ENCODE data around the gene LETMD1.

Gene LETMD1

DNA sequence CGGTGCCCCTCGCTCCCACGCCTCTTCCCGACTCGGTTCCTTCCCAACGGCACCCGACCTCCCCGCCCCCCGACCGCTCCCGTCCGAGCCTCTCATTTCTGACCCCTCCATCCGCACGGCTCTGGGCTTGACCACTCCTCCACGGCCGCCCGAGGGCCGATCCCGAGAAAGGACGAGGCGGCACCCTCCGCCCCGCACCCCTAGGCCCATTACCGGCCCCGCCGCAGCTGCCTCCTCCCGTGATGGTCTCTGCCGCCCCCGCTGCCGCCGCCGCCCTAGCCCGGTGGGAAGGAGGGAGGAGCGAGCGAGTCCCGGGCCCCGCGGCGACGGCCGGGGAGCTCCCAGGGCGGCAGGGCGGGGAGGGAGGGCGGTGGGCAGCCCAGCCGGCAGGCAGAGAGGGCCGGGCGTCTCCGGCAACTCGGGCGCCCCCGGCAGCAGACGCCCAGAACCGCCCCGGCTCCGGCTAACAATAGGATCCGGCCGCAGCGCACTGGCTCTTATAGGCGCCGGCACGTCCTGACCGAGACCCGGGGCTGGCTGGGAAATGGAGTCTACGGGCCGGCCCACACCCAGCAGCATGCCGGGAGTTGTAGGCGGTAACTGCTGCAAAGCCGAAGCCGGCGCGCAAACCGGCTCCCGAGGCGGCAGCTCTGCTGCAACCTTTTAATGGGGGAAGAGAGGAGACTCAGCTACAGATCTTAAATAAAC is 35.2 kb downstream of the LETMD1 start, which contains the start of gene CSRNP2 (continued):
- TF ChIP-seq ZIC2 (tag by site-specific recombination; IDR thresholded peaks at IDR 0.05) (peak; percentile 35; the same call in 1 of the 2 replicates), MZF1 (tag by site-specific recombination; IDR thresholded peaks at IDR 0.05; ENCODE audit: borderline replicate concordance) (0 out of 2 replicates have a peak, but pooled peaks have one; percentile 4), ZNF529 (tag by site-specific recombination; IDR thresholded peaks at IDR 0.05; ENCODE audit: insufficient replicate concordance) (no peak), ZNF544 (tag by site-specific recombination; IDR thresholded peaks at IDR 0.05) (no peak), ZNF658 (tag by site-specific recombination; IDR thresholded peaks at IDR 0.05) (no peak), ZSCAN30 (tag by site-specific recombination; IDR thresholded peaks at IDR 0.05) (peak; percentile 88), ZNF555 (tag by site-specific recombination; conservative IDR thresholded peaks at IDR 0.05) (no peak), INSM2 (tag by site-specific recombination; IDR thresholded peaks at IDR 0.05) (no peak), ZNF175 (tag by site-specific recombination; IDR thresholded peaks at IDR 0.05) (no peak), KLF10 (tag by site-specific recombination; IDR thresholded peaks at IDR 0.05) (peak; percentile 71; the same call in 1 of the 2 replicates), ZNF132 (tag by site-specific recombination; IDR thresholded peaks at IDR 0.05; ENCODE audit: borderline replicate concordance) (no peak), ZBTB7A (tag by site-specific recombination; IDR thresholded peaks at IDR 0.05; ENCODE audit: low read depth) (peak; percentile 80; the same call in 1 of the 2 replicates), SCRT2 (tag by site-specific recombination; IDR thresholded peaks at IDR 0.05) (no peak), RBAK (tag by site-specific recombination; IDR thresholded peaks at IDR 0.05) (no peak), ZNF302 (tag by site-specific recombination; IDR thresholded peaks at IDR 0.05; ENCODE audit: low read depth) (no peak), ZNF10 (tag by site-specific recombination; IDR thresholded peaks at IDR 0.05) (no peak), ZBTB17 (tag by site-specific recombination; IDR thresholded peaks at IDR 0.05) (peak; percentile 98), ZNF140 (tag by site-specific recombination; IDR thresholded peaks at IDR 0.05) (no peak), PBX3 (CRISPR knock-in tag; IDR thresholded peaks at IDR 0.05) (no peak), YY2 (tag by site-specific recombination; IDR thresholded peaks at IDR 0.05) (no peak; the same call in 1 of the 2 replicates), SCRT1 (tag by site-specific recombination; IDR thresholded peaks at IDR 0.05; ENCODE audit: borderline replicate concordance) (no peak), ZNF571 (tag by site-specific recombination; IDR thresholded peaks at IDR 0.05) (no peak), ZNF830 (tag by site-specific recombination; IDR thresholded peaks at IDR 0.05; ENCODE audit: low read depth) (no peak), SALL2 (tag by site-specific recombination; IDR thresholded peaks at IDR 0.05; ENCODE audit: borderline replicate concordance) (no peak; the same call in 1 of the 2 replicates), KLF7 (tag by site-specific recombination; IDR thresholded peaks at IDR 0.05; ENCODE audit: borderline replicate concordance) (no peak; the same call in 1 of the 2 replicates), FEZF1 (tag by site-specific recombination; IDR thresholded peaks at IDR 0.05) (no peak), ZNF280C (tag by site-specific recombination; IDR thresholded peaks at IDR 0.05) (no peak), ZNF707 (tag by site-specific recombination; IDR thresholded peaks at IDR 0.05) (no peak), EGR2 (tag by site-specific recombination; IDR thresholded peaks at IDR 0.05; ENCODE audit: low read depth) (peak; percentile 83), ZNF600 (tag by site-specific recombination; IDR thresholded peaks at IDR 0.05) (peak; percentile 85), ZBTB1 (tag by site-specific recombination; IDR thresholded peaks at IDR 0.05) (peak; percentile 39; the same call in 1 of the 2 replicates), HOXD13 (CRISPR knock-in tag; IDR thresholded peaks at IDR 0.05; ENCODE audit: borderline replicate concordance) (no peak), ZNF585B (tag by site-specific recombination; IDR thresholded peaks at IDR 0.05) (no peak), ZNF391 (tag by site-specific recombination; IDR thresholded peaks at IDR 0.05; ENCODE audit: borderline replicate concordance, low read depth) (peak; percentile 63)
- TF ChIP-seq, protein P1, sequence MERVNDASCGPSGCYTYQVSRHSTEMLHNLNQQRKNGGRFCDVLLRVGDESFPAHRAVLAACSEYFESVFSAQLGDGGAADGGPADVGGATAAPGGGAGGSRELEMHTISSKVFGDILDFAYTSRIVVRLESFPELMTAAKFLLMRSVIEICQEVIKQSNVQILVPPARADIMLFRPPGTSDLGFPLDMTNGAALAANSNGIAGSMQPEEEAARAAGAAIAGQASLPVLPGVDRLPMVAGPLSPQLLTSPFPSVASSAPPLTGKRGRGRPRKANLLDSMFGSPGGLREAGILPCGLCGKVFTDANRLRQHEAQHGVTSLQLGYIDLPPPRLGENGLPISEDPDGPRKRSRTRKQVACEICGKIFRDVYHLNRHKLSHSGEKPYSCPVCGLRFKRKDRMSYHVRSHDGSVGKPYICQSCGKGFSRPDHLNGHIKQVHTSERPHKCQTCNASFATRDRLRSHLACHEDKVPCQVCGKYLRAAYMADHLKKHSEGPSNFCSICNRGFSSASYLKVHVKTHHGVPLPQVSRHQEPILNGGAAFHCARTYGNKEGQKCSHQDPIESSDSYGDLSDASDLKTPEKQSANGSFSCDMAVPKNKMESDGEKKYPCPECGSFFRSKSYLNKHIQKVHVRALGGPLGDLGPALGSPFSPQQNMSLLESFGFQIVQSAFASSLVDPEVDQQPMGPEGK (tag by site-specific recombination; IDR thresholded peaks at IDR 0.05): peak; percentile 91

All from HEK293 (cell line).